WERI-Rb-1 (cell line): ENCODE measurements around the gene TSHZ2.

Experiments
- DNase-seq: peaks from one replicate; pipeline ENCODE4 v3.0.0-alpha.2; 2020
- H3K27ac ChIP-seq: fragments of 250-450 bp; sonication (Bioruptor Pico); 2 replicates; pipeline ENCODE4 v1.5.1; 2020; ENCODE audit warnings: mild to moderate bottlenecking, moderate library complexity
- H3K27me3 ChIP-seq: fragments of 250-450 bp; sonication (Bioruptor Pico); 2 replicates; pipeline ENCODE4 v1.5.1; 2021; ENCODE audit warnings: mild to moderate bottlenecking, low read depth, moderate library complexity; ENCODE audit not compliant: insufficient read depth, severe bottlenecking
- H3K36me3 ChIP-seq: fragments of 250-450 bp; sonication (Bioruptor Pico); 2 replicates; pipeline ENCODE4 v1.5.1; 2020; ENCODE audit warnings: mild to moderate bottlenecking, moderate library complexity
- H3K4me3 ChIP-seq: 2 replicates; pipeline ENCODE4 v1.5.1; 2011; ENCODE audit warnings: low read depth, mild to moderate bottlenecking, control low read depth, low read length
- H3K9me3 ChIP-seq: fragments of 250-450 bp; sonication (Bioruptor Pico); 2 replicates; pipeline ENCODE4 v1.5.1; 2021; ENCODE audit warnings: mild to moderate bottlenecking, moderate library complexity; ENCODE audit not compliant: severe bottlenecking
- CTCF ChIP-seq: IDR thresholded peaks from 2 replicates; pipeline ENCODE4 v1.5.1; 2011; ENCODE audit warnings: low read depth, mild to moderate bottlenecking, control low read depth, inconsistent platforms, low read length

Gene TSHZ2

GRCh38 chr20:53309515-53309914 is 337.4 kb downstream of the TSHZ2 start:
- Histone ChIP-seq H3K9me3 (no peaks in the 10 kb centered on the region), H3K27ac (no peak overlapping the region), H3K36me3 (no peaks in the 10 kb centered on the region), H3K4me3 (no peak overlapping the region), H3K27me3 (peaks cover 80% of the 10 kb centered on the region)
- TF ChIP-seq CTCF = no peak
- DNase-seq = no peak

- H3K36me3 ChIP-seq = no peaks in the 10 kb centered on the region
- H3K4me3 ChIP-seq = no peak overlapping the region
- DNase-seq = no peak
- peaks cover 87% of the 10 kb centered on the region for H3K27me3 ChIP-seq
- H3K27ac ChIP-seq = no peak overlapping the region
- H3K9me3 ChIP-seq = no peaks in the 10 kb centered on the region
- TF ChIP-seq CTCF = no peak
Measured at GRCh38 chr20:53312957-53313356, 340.8 kb downstream of the TSHZ2 start.

GRCh38 chr20:53316206-53316937 is 344.2 kb downstream of the TSHZ2 start:
- Histone ChIP-seq H3K9me3 (no peaks in the 10 kb centered on the region), H3K36me3 (no peaks in the 10 kb centered on the region), H3K27me3 (peaks cover 75% of the 10 kb centered on the region), H3K27ac (no peak overlapping the region), H3K4me3 (no peak overlapping the region)
- no peak for DNase-seq
- no peak for TF ChIP-seq CTCF

GRCh38 chr20:53319200-53319599 is 347.0 kb downstream of the TSHZ2 start:
- no peak for TF ChIP-seq CTCF
- no peaks in the 10 kb centered on the region for H3K36me3 ChIP-seq
- no peak for DNase-seq
- H3K9me3 ChIP-seq = no peaks in the 10 kb centered on the region
- H3K4me3 ChIP-seq = no peak overlapping the region
- peaks cover 73% of the 10 kb centered on the region for H3K27me3 ChIP-seq
- no peak overlapping the region for H3K27ac ChIP-seq

GRCh38 chr20:53319716-53320115 is 347.6 kb downstream of the TSHZ2 start:
- DNase-seq = no peak
- no peak overlapping the region for H3K4me3 ChIP-seq
- H3K9me3 ChIP-seq = no peaks in the 10 kb centered on the region
- no peak overlapping the region for H3K27ac ChIP-seq
- peaks cover 73% of the 10 kb centered on the region for H3K27me3 ChIP-seq
- TF ChIP-seq CTCF = no peak
- no peaks in the 10 kb centered on the region for H3K36me3 ChIP-seq

- no peak overlapping the region for H3K27ac ChIP-seq
- no peak for DNase-seq
- peaks cover 74% of the 10 kb centered on the region for H3K27me3 ChIP-seq
- no peaks in the 10 kb centered on the region for H3K9me3 ChIP-seq
- TF ChIP-seq CTCF = no peak
- H3K36me3 ChIP-seq = no peaks in the 10 kb centered on the region
- no peak overlapping the region for H3K4me3 ChIP-seq
Measured at GRCh38 chr20:53320701-53321100, 348.5 kb downstream of the TSHZ2 start.
